HCT116 (cell line): ENCODE data around the gene MTPN. TPM values are rescaled to one million over a fixed set of nuclear protein-coding genes. Genes with fewer than 3 reads are reported as not detected.

Experiments
- ATAC-seq: fragments of 200-7000 bp; cut with Tn5 transposase; 2 replicates; pipeline ENCODE4 v1.9.1; 2020; ENCODE audit warnings: mild to moderate bottlenecking, moderate library complexity
- BruUV-seq: library from RNA; stranded (reverse); fragments of 400-500 nt; replicated peaks from 2 replicates; lab custom pipeline; 2021; lab: Mats Ljungman, UMichigan
- CTCF ChIA-PET: fragments of 300-600 bp; sonication (Branson Sonifier 250); formaldehyde crosslinking; loops from one replicate; lab custom pipeline; 2021; ENCODE audit warnings: antibody characterized with exemption; lab: Charles Lee
- POLR2A ChIA-PET: fragments of 300-600, 350-600 bp; sonication (Branson Sonifier 250); formaldehyde crosslinking; loops from one replicate; lab custom pipeline; 2021; ENCODE audit warnings: antibody characterized with exemption; lab: Charles Lee
- RAD21 ChIA-PET, 2 experiments: fragments of 300-600 bp; sonication (Branson Sonifier 250); formaldehyde crosslinking; loops; one replicate each; lab custom pipeline; 2023; ENCODE audit warnings: low total read pairs in 2 of 2; ENCODE audit not compliant: uncharacterized antibody in 2 of 2, unreplicated experiment in 2 of 2, low non-redundant PET in 1 of 2; lab: Charles Lee
- DNase-seq: peaks from one replicate; pipeline ENCODE4 v3.0.0-alpha.2; 2010; ENCODE audit warnings: low read depth, low spot score
- H2AFZ ChIP-seq: fragments of 200-600 bp; shearing (Covaris generic), sonication (generic); 2 replicates; pipeline ENCODE4 v1.6.1; 2017; ENCODE audit warnings: low read depth, mixed run types, mixed read lengths, antibody characterized with exemption, low read length; ENCODE audit not compliant: poor library complexity, severe bottlenecking
- H3K27ac ChIP-seq: 2 replicates; pipeline ENCODE4 v1.5.1; 2012; ENCODE audit warnings: low read depth, low read length
- H3K27me3 ChIP-seq: fragments of 200-600 bp; sonication (generic); 2 replicates; pipeline ENCODE4 v1.6.1; 2016; ENCODE audit warnings: mixed run types, low read length, mixed read lengths; ENCODE audit not compliant: insufficient read depth
- H3K36me3 ChIP-seq, 2 experiments: fragments of 200-500 bp in 1 of 2; fragments of 200-600 bp in 1 of 2; sonication (Bioruptor generic) in 1 of 2; sonication (generic) in 1 of 2; 2 replicates each; pipeline versions ENCODE4 v1.5.1 to v1.6.1; 2014 to 2016; ENCODE audit warnings: low read length in 2 of 2, inconsistent platforms in 1 of 2, mixed read lengths in 1 of 2, mixed run types in 1 of 2; ENCODE audit not compliant: insufficient read depth in 2 of 2, control insufficient read depth in 1 of 2
- H3K4me1 ChIP-seq, 2 experiments: fragments of 200-600 bp in 1 of 2; sonication (generic) in 1 of 2; 2 replicates each; pipeline versions ENCODE4 v1.5.1 to v1.6.1; 2012 to 2017; ENCODE audit warnings: low read length in 2 of 2, inconsistent platforms in 1 of 2, mild to moderate bottlenecking in 1 of 2, mixed read lengths in 1 of 2, mixed run types in 1 of 2, moderate library complexity in 1 of 2; ENCODE audit not compliant: insufficient read depth in 2 of 2, control insufficient read depth in 1 of 2
- H3K4me2 ChIP-seq: fragments of 200-600 bp; sonication (generic); 2 replicates; pipeline ENCODE4 v1.6.1; 2017; ENCODE audit warnings: mixed run types, low read length, mixed read lengths
- H3K4me3 ChIP-seq, 2 experiments: fragments of 200-600 bp in 1 of 2; sonication (generic) in 1 of 2; replicated peaks in 1 of 2; 2 replicates each; pipeline ENCODE4 v1.5.1; 2011 to 2016; ENCODE audit warnings: low read length in 2 of 2, control low read depth in 1 of 2, low read depth in 1 of 2, mild to moderate bottlenecking in 1 of 2, mixed read lengths in 1 of 2, mixed run types in 1 of 2
- H3K79me2 ChIP-seq: fragments of 200-600 bp; sonication (generic); 2 replicates; pipeline ENCODE4 v1.6.1; 2017; ENCODE audit warnings: mild to moderate bottlenecking, mixed run types, low read length, moderate library complexity, mixed read lengths; ENCODE audit not compliant: insufficient read depth
- H3K9ac ChIP-seq: fragments of 200-600 bp; sonication (generic); 2 replicates; pipeline ENCODE4 v1.6.1; 2016; ENCODE audit warnings: low read length, mixed read lengths
- H3K9me2 ChIP-seq: fragments of 200-600 bp; sonication (generic), shearing (Covaris generic); 2 replicates; pipeline ENCODE4 v1.6.1; 2017; ENCODE audit warnings: mixed run types, mild to moderate bottlenecking, moderate library complexity; ENCODE audit not compliant: insufficient read depth
- H3K9me3 ChIP-seq, 2 experiments: fragments of 200-500 bp in 1 of 2; fragments of 200-600 bp in 1 of 2; sonication (Bioruptor generic) in 1 of 2; sonication (generic) in 1 of 2; 2 replicates each; pipeline ENCODE4 v1.6.1; 2014 to 2017; ENCODE audit warnings: low read length in 2 of 2, mixed read lengths in 2 of 2, inconsistent platforms in 1 of 2, low read depth in 1 of 2, mild to moderate bottlenecking in 1 of 2, mixed run types in 1 of 2, moderate library complexity in 1 of 2; ENCODE audit not compliant: control insufficient read depth in 1 of 2, insufficient read depth in 1 of 2
- H4K20me1 ChIP-seq: fragments of 200-600 bp; sonication (generic), shearing (Covaris generic); 2 replicates; pipeline ENCODE4 v1.6.1; 2017; ENCODE audit warnings: mixed run types, mild to moderate bottlenecking, moderate library complexity; ENCODE audit not compliant: insufficient read depth
- ATF3 ChIP-seq: IDR thresholded peaks from 2 replicates; pipeline ENCODE4 v1.6.1; 2012
- CBX3 ChIP-seq: IDR thresholded peaks from 2 replicates; pipeline ENCODE4 v1.6.1; 2012; ENCODE audit warnings: low read depth
- CEBPB ChIP-seq: IDR thresholded peaks from 2 replicates; pipeline ENCODE4 v1.6.1; 2012; ENCODE audit warnings: low read depth
- EGR1 ChIP-seq: IDR thresholded peaks from 2 replicates; pipeline ENCODE4 v1.6.1; 2012; ENCODE audit warnings: low read depth
- ELF1 ChIP-seq: IDR thresholded peaks from 2 replicates; pipeline ENCODE4 v1.6.1; 2012; ENCODE audit warnings: low read depth, borderline replicate concordance
- EZH2 ChIP-seq: fragments of 200-600 bp; sonication (generic); IDR thresholded peaks from 2 replicates; pipeline ENCODE4 v1.6.1; 2017; ENCODE audit warnings: antibody characterized with exemption, mixed run types
- EZH2phosphoT487 ChIP-seq: fragments of 200-600 bp; IDR thresholded peaks from 2 replicates; pipeline ENCODE4 v1.6.1; 2018; ENCODE audit warnings: antibody characterized with exemption, borderline replicate concordance
- JUND ChIP-seq: IDR thresholded peaks from 2 replicates; pipeline ENCODE4 v1.6.1; 2012
- POLR2A ChIP-seq: IDR thresholded peaks from 2 replicates; pipeline ENCODE4 v1.7.0; 2011; ENCODE audit warnings: borderline replicate concordance; ENCODE audit not compliant: insufficient read depth, insufficient read length; ENCODE audit errors: extremely low read depth
- POLR2AphosphoS5 ChIP-seq: IDR thresholded peaks from 2 replicates; pipeline ENCODE4 v1.6.1; 2011; ENCODE audit warnings: mild to moderate bottlenecking, low read depth, low read length, moderate library complexity
- REST ChIP-seq: IDR thresholded peaks from 2 replicates; pipeline ENCODE4 v1.6.1; 2012; ENCODE audit warnings: low read depth
- SIN3A ChIP-seq: IDR thresholded peaks from 2 replicates; pipeline ENCODE4 v1.6.1; 2012; ENCODE audit warnings: low read depth
- SP1 ChIP-seq: IDR thresholded peaks from 2 replicates; pipeline ENCODE4 v1.6.1; 2012; ENCODE audit warnings: low read depth
- SRF ChIP-seq: IDR thresholded peaks from 2 replicates; pipeline ENCODE4 v1.6.1; 2012; ENCODE audit warnings: low read depth
- TCF7L2 ChIP-seq: IDR thresholded peaks from 2 replicates; pipeline ENCODE4 v1.7.0; 2011; ENCODE audit warnings: borderline replicate concordance, inconsistent platforms; ENCODE audit not compliant: insufficient read depth, insufficient read length; ENCODE audit errors: extremely low read depth
- YY1 ChIP-seq: IDR thresholded peaks from 2 replicates; pipeline ENCODE4 v1.6.1; 2011; ENCODE audit warnings: low read length, low read depth, moderate library complexity, mild to moderate bottlenecking; ENCODE audit not compliant: insufficient replicate concordance; ENCODE audit errors: extremely low read depth
- ZFX ChIP-seq: fragments of 450-650 bp; IDR thresholded peaks from 2 replicates; pipeline ENCODE4 v1.6.1; 2017
- ZNF274 ChIP-seq: fragments of 200-500 bp; sonication (Bioruptor generic); IDR thresholded peaks from 2 replicates; pipeline ENCODE4 v1.6.1; 2014; ENCODE audit warnings: mild to moderate bottlenecking, low read depth, low read length, inconsistent platforms
- intact Hi-C: fragments of 100-400 bp; cut with micrococcal nuclease; formaldehyde crosslinking; loops from 2 replicates; pipeline ENCODE4 v1.10.0; 2022
- total RNA-seq: library from RNA; stranded (reverse); gene quantifications from one replicate; pipeline ENCODE4 v1.2.1, GENCODE V29; 2021; ENCODE audit not compliant: unreplicated experiment

Gene MTPN
- total RNA-seq, 1 experiment from 2014 or later, result 152 TPM

GRCh38 chr7:135925210-135925609 is 51.9 kb downstream of the MTPN start:
- CTCF ChIA-PET, result no interaction called here
- H3K4me2 ChIP-seq, result no peak overlapping the region
- POLR2A ChIA-PET, result no interaction called here
- peaks cover 4% of the 10 kb centered on the region; the same call in 1 of the 2 replicates for H4K20me1 ChIP-seq
- ATAC-seq (no peak), DNase-seq (no peak)
- H3K9me2 ChIP-seq, result no peaks in the 10 kb centered on the region
- H3K9me3 ChIP-seq, result no peaks in the 10 kb centered on the region
- TF ChIP-seq SRF (no peak), CEBPB (no peak), ZNF274 (no peak), TCF7L2 (no peak), EZH2 (no peak), SIN3A (no peak), POLR2AphosphoS5 (no peak), POLR2A (no peak), JUND (no peak)
- TF ChIP-seq, all 23 proteins: peak for 0
- BruUV-seq, result no TSS peak
- Histone ChIP-seq H3K27ac (no peak overlapping the region), H2AFZ (no peak overlapping the region), H3K4me3 (no peak overlapping the region), H3K36me3 (peaks cover 0 to 7% of the 10 kb centered on the region in 2 experiments; a peak in 1 of 4 replicates), H3K27me3 (no peaks in the 10 kb centered on the region), H3K9ac (no peak overlapping the region), H3K79me2 (peaks cover 8% of the 10 kb centered on the region), H3K4me1 (peaks cover 7 to 28% of the 10 kb centered on the region in 2 experiments; a peak in 3 of 4 replicates)
- intact Hi-C loops, result no loop called here
- RAD21 ChIA-PET, result no interaction called here

GRCh38 chr7:135924302-135924701 is 52.9 kb downstream of the MTPN start:
- Histone ChIP-seq H3K36me3 (peaks cover 0 to 7% of the 10 kb centered on the region in 2 experiments; a peak in 1 of 4 replicates), H3K4me1 (peaks cover 7 to 28% of the 10 kb centered on the region in 2 experiments; a peak in 3 of 4 replicates), H4K20me1 (peaks cover 4% of the 10 kb centered on the region; the same call in 1 of the 2 replicates), H3K79me2 (peaks cover 8% of the 10 kb centered on the region; the same call in 1 of the 2 replicates), H3K9ac (no peak overlapping the region), H3K4me2 (peak overlapping the region; percentile 48), H3K27ac (no peak overlapping the region; the same call in 1 of the 2 replicates), H3K9me2 (no peaks in the 10 kb centered on the region), H3K9me3 (no peaks in the 10 kb centered on the region), H3K27me3 (no peaks in the 10 kb centered on the region), H3K4me3 (no peak overlapping the region), H2AFZ (no peak overlapping the region)
- intact Hi-C loops, result no loop called here
- ChIA-PET POLR2A (no interaction called here), CTCF (no interaction called here), RAD21 (no interaction called here)
- peak; percentile 41 for ATAC-seq
- no TSS peak for BruUV-seq
- no peak for DNase-seq
- TF ChIP-seq POLR2A (no peak), ELF1 (no peak), EZH2 (no peak), SP1 (no peak), REST (no peak), POLR2AphosphoS5 (no peak), ATF3 (no peak), YY1 (no peak), EGR1 (no peak), JUND (no peak), CBX3 (no peak), TCF7L2 (no peak), ZFX (no peak), EZH2phosphoT487 (no peak), SIN3A (no peak)
